Measurements from ENCODE around the gene SLIT1.

DNA sequence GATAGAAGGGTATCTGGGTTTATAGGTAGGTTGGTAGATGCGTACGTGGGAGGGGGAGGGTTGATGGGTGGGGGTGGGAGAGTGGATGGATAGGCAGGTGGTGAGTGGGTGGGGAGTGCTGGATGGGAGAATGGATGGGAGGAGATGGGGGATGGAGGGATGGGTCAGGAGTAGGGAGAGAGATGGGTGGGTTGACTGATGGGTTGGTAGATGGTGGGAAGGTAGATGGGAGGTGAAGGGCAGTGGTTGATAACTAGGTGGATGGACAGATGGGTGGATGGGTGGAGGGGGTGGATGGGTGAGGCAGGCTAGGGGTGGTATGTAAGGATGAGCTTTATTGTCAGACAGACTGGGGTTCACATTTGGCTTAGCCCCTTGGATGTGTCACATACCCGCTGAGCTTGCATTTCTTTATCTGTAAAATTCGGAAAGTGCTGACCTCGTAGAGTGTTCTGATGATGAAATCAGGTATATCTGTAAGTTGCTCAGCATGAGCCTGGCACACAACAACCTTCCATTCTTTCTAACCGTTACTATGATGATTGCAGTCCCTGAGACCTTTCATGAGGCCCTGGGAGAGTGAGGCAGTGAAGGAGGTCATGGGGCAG lies 34.3 kb downstream of the SLIT1 start:
- TF ChIP-seq CTCF (optimal IDR thresholded peaks at IDR 0.05 in 1 of 3, IDR thresholded peaks at IDR 0.05 in 1 of 3, conservative IDR thresholded peaks at IDR 0.05 in 1 of 3; ENCODE audit: extremely low read depth in 1 of 3, insufficient read depth in 2 of 3, low read length in 3 of 3), result no peak
- TF ChIP-seq EZH2 (IDR thresholded peaks at IDR 0.05; ENCODE audit: low read length), result no peak

Measured in keratinocyte (primary cell).